GM21381 (cell line): ENCODE data around the gene AMY1B.
"Not testable (repeated sequence)": the region's sequence is repeated elsewhere in the genome, so short reads cannot be mapped to it uniquely, and the experiment has no call there.

Source experiments
- ATAC-seq: cut with Tn5 transposase; IDR thresholded peaks from one replicate; pipeline ENCODE4 v1.9.1; 2021; ENCODE audit warnings: mild to moderate bottlenecking, moderate library complexity; ENCODE audit not compliant: unreplicated experiment

The AMY1B gene

DNA sequence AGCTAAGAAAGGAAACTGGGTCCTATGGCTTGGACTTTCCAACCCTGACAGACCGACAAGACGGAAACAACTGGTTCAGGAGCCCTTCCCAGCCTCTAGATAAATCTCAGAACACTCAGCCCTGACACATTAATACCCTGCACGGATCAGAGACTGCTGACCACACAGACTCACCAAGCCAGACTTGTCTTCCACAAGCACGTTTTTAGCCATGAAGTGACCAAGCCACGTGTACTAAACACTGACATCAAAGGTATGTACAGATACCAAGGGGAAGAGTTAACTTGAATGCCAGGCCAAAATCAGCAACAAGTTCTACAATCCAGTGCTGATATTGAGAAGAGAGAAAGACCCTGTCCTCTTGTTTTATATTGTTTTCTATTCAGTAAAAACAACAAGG lies at the start of gene AMY1B:
Gene AMY1B, minus strand, starts transcription at position 101 of the 400 bp plus-strand sequence. CDS start 571 bp downstream, outside the sequence.
- not testable (repeated sequence) for ATAC-seq

DNA sequence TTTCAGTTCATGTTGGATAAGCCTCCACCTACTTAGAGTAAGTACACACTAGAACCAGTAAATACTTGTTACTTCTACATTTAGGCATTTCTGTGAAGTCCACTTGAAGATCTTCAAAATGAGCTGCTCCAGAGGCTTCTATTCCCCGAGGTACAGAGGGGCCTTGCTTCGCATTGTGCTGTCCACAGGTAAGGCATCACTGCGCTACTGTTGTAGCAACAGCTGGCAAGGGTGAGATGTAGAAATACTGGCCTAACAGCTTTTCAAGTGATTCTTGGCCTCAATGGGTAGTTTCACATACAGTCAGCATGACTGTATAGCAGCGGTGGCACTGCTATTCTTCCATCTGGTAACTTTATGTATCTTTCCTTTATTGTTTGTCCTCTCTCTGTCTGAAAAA lies 49.0 kb upstream of the AMY1B start:
- ATAC-seq, result not testable (repeated sequence)

DNA sequence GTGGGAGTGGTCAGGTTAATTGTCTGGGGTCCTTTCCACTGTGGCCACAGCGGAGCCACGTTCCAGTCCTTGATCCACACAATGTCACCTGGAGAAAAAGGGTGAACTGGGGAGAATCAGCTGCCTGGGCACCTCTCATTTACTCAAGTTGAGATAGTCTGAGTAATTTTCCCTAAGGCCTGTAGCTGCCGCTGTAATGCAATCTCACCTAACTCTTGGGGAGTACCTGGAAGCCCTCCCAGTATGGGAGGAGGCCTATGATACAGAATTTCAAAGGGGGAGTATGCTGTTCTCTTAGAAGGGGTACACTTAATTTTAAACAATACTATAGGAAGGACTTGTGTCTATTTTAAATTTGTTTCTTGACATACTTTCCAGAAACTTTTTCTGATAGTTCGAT lies 48.4 kb upstream of the AMY1B start:
- not testable (repeated sequence) for ATAC-seq

DNA sequence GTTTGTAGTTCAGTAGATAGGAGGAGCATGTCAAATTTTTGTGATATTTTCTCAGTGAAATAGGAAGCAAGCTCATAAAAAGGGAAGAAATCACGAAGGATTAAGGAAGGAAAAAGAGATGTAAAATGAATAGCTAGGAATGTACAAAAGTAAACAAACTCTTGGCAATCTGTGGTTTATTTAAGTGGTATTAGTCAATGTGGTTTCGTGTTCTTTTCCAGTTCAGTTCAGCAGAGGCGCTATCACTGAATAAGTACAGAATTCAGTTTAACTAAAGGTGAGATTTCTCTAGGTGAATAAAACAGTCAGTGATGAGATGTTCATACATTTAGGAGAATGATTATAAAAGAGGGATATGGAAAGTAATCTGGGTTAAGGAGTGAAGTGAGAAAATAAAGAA lies 42.0 kb upstream of the AMY1B start:
- not testable (repeated sequence) for ATAC-seq

DNA sequence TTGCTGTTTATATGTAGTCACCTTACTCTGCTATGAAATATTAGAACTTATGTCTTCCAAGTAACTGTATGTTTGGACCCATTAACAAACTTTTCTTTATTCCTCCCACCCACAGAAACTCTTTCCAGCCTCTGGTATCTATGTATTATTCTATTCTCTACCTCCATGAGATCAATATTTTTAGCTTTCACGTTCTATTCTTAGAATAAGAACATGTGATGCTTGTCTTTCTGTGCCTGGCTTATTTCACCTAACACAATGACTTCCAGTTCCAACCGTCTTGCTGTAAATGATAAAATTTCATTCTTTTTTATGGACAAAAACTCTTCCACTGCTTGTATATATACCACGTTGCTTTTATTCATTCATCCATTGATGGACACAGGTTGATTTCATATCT lies 39.3 kb upstream of the AMY1B start:
- not testable (repeated sequence) for ATAC-seq

DNA sequence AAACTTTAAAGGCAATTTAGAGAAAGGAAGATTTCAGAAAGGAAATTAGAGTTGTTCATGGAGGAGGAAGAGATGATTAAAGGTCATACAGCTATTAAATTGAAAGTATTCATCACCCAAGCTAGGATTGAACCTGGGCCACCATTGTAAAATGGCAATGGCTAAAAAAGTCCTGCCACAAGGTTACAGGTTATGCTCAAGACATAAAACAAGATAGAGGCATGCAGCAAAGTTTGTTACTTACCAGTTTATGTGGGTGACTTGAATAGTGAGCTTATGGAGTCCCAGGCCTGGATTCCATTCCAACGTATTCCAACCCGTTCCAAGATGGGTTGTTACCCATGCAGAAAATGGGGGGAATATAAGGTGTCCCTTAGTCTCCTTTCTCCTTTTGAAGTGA lies 25.5 kb upstream of the AMY1B start:
- ATAC-seq, result not testable (repeated sequence)

GRCh38 chr1:103717404-103717803 lies 21.4 kb upstream of the AMY1B start:
- not testable (repeated sequence) for ATAC-seq

- not testable (repeated sequence) for ATAC-seq
These were observed 14.4 kb upstream of the AMY1B start for GRCh38 chr1:103710381-103710780.

DNA sequence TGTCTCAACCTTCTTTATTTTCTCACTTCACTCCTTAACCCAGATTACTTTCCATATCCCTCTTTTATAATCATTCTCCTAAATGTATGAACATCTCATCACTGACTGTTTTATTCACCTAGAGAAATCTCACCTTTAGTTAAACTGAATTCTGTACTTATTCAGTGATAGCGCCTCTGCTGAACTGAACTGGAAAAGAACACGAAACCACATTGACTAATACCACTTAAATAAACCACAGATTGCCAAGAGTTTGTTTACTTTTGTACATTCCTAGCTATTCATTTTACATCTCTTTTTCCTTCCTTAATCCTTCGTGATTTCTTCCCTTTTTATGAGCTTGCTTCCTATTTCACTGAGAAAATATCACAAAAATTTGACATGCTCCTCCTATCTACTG lies 11.7 kb upstream of the AMY1B start:
- ATAC-seq, result not testable (repeated sequence)

GRCh38 chr1:103701256-103701655 lies 5.2 kb upstream of the AMY1B start:
- not testable (repeated sequence) for ATAC-seq

- ATAC-seq, result not testable (repeated sequence)
These were observed 4.7 kb upstream of the AMY1B start for GRCh38 chr1:103700669-103701068.

- ATAC-seq, result not testable (repeated sequence)
These were observed 1.4 kb upstream of the AMY1B start for GRCh38 chr1:103697430-103697829.

DNA sequence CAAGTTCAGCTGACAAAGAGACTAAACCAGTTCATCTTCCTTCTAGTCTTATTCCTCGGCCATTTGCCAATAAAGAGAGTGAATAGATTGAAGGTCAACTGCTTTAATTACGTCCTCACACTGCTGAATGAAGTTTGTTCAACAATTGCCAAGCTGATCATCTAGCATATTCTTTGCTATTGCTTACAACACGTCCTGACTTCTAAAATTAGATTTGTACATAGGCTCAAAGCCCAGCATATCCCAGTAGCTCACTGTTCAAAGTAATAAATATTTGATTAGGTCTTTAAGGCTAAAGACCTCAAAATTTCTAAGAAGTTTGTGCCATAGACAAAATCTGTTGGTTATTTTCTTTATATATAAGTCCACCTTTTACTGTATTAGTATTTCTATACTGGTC lies 19.7 kb downstream of the AMY1B start:
- not testable (repeated sequence) for ATAC-seq

DNA sequence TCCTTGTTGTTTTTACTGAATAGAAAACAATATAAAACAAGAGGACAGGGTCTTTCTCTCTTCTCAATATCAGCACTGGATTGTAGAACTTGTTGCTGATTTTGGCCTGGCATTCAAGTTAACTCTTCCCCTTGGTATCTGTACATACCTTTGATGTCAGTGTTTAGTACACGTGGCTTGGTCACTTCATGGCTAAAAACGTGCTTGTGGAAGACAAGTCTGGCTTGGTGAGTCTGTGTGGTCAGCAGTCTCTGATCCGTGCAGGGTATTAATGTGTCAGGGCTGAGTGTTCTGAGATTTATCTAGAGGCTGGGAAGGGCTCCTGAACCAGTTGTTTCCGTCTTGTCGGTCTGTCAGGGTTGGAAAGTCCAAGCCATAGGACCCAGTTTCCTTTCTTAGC lies 40.5 kb downstream of the AMY1B start, which contains the start of gene AMY1A:
Gene AMY1A, plus strand, starts transcription at position 301 of the 400 bp plus-strand sequence. CDS start 571 bp downstream, outside the sequence.
- not testable (repeated sequence) for ATAC-seq

- ATAC-seq, result not testable (repeated sequence)
These were observed 41.9 kb downstream of the AMY1B start for GRCh38 chr1:103654133-103654532.

DNA sequence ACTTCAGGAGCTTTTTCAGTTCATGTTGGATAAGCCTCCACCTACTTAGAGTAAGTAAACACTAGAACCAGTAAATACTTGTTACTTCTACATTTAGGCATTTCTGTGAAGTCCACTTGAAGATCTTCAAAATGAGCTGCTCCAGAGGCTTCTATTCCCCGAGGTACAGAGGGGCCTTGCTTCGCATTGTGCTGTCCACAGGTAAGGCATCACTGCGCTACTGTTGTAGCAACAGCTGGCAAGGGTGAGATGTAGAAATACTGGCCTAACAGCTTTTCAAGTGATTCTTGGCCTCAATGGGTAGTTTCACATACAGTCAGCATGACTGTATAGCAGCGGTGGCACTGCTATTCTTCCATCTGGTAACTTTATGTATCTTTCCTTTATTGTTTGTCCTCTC lies 45.1 kb downstream of the AMY1B start:
- ATAC-seq, result not testable (repeated sequence)

- not testable (repeated sequence) for ATAC-seq
These were observed 45.7 kb downstream of the AMY1B start for GRCh38 chr1:103650305-103650704.

GRCh38 chr1:103643908-103644307 lies 52.1 kb downstream of the AMY1B start:
- ATAC-seq, result not testable (repeated sequence)

DNA sequence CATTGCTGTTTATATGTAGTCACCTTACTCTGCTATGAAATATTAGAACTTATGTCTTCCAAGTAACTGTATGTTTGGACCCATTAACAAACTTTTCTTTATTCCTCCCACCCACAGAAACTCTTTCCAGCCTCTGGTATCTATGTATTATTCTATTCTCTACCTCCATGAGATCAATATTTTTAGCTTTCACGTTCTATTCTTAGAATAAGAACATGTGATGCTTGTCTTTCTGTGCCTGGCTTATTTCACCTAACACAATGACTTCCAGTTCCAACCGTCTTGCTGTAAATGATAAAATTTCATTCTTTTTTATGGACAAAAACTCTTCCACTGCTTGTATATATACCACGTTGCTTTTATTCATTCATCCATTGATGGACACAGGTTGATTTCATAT lies 54.8 kb downstream of the AMY1B start:
- not testable (repeated sequence) for ATAC-seq
